Measurements from ENCODE around the gene ENAH.

DNA sequence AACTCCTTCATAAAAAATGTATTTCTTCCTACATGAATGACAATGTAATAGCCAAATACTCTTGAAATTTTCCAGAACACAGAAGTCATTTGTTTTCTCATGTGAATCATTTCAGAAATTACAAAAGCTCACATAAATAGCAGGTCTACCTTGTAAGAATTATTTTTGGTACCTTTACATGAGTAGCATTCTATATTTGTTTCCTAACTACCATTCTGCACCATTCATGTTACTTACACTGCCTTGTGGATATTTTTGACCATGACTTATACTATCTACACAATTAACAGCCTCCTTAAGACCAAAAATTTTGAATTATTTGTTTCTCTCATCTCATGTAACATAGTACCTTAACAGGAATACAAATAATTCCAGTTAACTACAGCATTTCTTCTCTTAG is 109.6 kb downstream of the ENAH start:
- TF ChIP-seq EZH2phosphoT487 (IDR thresholded peaks at IDR 0.05; ENCODE audit: unreplicated experiment) (no peak), EZH2 (IDR thresholded peaks at IDR 0.05; ENCODE audit: low read depth, unreplicated experiment) (no peak), JUNB (IDR thresholded peaks at IDR 0.05; ENCODE audit: unreplicated experiment) (no peak), CREB1 (CRISPR knock-in tag; IDR thresholded peaks at IDR 0.05; ENCODE audit: low read depth) (no peak), NANOG (IDR thresholded peaks at IDR 0.05; ENCODE audit: borderline replicate concordance) (no peak)
- TF ChIP-seq, protein P1, sequence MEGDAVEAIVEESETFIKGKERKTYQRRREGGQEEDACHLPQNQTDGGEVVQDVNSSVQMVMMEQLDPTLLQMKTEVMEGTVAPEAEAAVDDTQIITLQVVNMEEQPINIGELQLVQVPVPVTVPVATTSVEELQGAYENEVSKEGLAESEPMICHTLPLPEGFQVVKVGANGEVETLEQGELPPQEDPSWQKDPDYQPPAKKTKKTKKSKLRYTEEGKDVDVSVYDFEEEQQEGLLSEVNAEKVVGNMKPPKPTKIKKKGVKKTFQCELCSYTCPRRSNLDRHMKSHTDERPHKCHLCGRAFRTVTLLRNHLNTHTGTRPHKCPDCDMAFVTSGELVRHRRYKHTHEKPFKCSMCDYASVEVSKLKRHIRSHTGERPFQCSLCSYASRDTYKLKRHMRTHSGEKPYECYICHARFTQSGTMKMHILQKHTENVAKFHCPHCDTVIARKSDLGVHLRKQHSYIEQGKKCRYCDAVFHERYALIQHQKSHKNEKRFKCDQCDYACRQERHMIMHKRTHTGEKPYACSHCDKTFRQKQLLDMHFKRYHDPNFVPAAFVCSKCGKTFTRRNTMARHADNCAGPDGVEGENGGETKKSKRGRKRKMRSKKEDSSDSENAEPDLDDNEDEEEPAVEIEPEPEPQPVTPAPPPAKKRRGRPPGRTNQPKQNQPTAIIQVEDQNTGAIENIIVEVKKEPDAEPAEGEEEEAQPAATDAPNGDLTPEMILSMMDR (conservative IDR thresholded peaks at IDR 0.05; ENCODE audit: low read depth in 2 of 2): no peak
- TF ChIP-seq, protein P2, sequence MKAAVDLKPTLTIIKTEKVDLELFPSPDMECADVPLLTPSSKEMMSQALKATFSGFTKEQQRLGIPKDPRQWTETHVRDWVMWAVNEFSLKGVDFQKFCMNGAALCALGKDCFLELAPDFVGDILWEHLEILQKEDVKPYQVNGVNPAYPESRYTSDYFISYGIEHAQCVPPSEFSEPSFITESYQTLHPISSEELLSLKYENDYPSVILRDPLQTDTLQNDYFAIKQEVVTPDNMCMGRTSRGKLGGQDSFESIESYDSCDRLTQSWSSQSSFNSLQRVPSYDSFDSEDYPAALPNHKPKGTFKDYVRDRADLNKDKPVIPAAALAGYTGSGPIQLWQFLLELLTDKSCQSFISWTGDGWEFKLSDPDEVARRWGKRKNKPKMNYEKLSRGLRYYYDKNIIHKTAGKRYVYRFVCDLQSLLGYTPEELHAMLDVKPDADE (IDR thresholded peaks at IDR 0.05): no peak
